Hippocampal formation (tissue), 2 donors: ENCODE results near the gene RAP1A.

Source experiments
- DNase-seq, 2 donors: peaks; one replicate each; lab custom pipeline; 2025; lab: John Stamatoyannopoulos, UW

RAP1A gene

DNA sequence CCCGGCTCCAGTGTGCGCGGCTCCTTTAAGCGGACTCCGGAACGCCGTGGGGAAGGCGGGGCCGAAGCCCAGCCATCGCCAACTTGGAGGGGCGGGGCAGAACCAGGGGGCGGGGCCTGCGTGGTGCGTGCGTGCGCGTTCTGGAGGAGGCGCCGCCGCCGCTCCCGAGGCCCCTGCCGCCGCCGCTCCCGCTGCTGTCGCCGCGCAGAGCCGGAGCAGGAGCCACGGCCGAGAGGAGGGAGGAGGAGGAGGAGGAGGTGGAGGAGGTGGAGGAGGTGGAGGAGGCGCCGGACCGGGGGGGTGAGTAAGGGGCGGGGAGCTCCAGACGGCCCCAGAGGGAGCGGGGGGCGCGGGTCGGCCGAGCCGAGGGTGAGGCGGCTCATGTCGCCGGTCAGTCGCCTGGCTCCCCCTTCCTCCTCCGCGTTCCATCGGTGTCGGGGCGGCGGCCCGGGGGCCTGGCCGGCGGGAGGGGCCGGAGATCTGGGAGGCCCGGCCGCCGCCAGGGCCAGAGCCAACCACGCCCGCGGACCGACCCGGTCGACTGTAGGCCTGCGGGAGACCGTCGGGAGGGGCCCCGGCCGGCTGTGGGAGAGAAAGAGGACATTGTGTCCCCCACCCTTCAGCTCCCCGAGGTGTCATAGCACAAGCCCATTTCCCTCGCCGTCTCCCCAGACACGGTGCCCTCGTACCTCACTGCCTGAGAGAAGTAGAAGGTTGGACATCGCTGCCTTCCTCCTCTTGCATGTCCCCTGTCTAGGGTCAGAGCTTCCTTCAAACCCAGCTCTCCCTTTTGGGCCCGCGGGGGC, at the start of gene RAP1A:
TSS of gene RAP1A (plus strand) at position 155 of the 806 bp plus-strand sequence. CDS start 71,572 bp downstream, outside the sequence.
- DNase-seq: peak; percentile 91 to 93

- DNase-seq: no peak
Observed at GRCh38 chr1:111569913-111570312, 49.7 kb upstream of the RAP1A start.

DNA sequence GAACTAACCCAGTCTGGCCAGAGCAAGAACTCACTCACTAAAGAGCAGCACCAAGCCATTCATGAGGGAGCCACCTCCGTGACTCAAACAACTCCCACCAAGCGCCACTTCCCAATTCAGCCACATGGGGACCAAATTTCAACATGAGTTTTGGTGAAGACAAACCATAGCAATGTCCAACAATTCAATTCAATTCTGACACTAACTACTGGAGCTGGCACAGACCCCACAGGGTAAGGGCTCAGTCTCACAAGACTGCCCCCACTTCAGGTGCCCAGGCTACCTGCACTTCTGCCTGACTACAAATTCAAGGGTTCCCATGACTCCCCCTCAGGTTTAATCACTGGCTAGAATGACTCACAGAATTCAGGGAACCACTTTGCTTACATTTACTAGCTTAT, 48.8 kb upstream of the RAP1A start:
- no peak for DNase-seq

- no peak for DNase-seq
Observed at GRCh38 chr1:111571239-111571638, 48.4 kb upstream of the RAP1A start.

DNA sequence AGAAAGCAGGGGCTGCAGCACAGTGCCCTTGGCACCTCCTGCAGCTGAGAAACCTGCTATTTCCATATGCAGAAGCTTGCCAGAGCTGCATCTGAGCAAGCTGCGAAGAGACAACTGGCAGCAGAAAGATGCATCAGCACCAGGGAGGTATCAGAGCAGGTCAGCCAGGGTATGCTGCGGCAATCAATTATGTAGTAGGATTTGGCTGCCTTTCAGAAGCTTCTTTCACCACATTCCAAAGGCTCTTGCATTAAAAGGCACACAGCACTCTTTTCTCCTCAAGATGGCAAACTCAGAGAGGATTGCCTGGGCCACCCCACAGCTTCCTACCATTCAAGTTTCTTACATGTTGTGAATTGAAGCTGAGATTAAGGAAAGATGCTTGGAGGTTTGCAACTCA, 47.6 kb upstream of the RAP1A start:
- no peak for DNase-seq

GRCh38 chr1:111576547-111576946, 43.0 kb upstream of the RAP1A start:
- no peak for DNase-seq

- no peak for DNase-seq
Observed at GRCh38 chr1:111577814-111578213, 41.8 kb upstream of the RAP1A start.

DNA sequence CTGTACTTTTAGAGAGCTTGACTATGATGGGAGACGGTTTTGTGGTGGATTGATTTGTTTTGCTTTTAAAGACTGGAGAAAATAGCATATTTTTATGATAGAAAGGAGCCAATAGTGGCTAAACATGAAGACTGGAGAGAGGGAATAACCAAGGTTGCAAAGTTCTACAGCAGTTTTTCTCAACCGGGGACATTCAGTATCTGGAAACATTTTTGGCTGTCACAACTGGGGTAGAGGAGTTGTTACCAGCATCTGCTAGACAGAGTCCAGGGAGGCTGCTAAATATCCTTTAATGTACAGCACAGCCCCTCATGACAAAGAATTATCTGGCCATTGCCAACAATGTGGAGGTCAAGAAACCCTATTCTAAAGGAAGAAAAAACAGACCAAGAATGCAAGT, 38.4 kb upstream of the RAP1A start:
- DNase-seq: no peak

DNA sequence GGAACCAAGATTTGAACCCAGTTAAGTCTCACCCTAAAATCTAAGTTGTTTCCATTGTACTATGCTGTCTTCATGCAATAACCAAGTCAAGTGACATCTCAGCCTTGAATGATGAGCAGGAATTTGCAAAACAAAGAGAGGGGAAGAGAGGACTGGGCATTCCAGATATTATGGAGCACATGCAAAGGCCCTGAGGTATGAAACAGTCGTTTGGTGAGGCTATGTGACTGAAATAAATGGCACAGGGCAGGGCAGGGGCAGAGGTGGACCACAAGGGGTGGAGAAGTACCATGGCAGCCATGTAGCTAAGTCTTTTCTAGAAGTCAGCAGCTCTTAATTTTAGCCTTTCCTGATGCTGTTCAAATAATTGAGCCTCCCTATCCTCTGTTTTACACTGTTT, 37.6 kb upstream of the RAP1A start:
- DNase-seq: no peak

- no peak for DNase-seq
Observed at GRCh38 chr1:111582644-111583618, 36.7 kb upstream of the RAP1A start.

DNA sequence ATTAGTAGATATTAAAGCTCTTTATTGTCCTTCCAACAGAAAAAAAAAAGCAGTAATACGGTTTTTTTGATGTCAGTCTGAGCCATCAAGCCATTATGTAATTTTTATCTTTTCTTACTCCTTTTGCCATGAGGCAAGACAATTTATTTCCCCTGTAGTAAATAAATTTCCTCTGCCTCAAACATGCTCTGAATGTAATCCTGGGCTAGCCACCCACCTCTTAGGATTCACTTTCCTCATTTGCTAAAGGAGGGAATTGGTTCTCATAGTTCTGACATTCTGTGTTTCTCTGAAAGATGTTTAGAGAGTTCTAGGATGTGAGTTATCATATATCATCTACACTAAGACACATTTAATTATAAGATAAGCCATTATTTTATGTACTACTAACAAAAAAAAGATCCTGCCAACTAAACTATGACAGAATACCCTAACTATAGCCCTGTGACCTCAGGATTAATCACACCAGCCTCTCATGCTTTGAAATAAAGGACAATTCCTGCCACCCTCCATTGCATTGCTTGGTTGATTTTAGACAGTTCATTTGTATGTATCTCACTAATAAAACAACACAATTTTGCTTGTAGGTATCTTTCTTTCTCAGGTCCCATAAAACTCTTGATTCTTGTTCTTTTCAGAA, 34.0 kb upstream of the RAP1A start:
- DNase-seq: no peak

DNA sequence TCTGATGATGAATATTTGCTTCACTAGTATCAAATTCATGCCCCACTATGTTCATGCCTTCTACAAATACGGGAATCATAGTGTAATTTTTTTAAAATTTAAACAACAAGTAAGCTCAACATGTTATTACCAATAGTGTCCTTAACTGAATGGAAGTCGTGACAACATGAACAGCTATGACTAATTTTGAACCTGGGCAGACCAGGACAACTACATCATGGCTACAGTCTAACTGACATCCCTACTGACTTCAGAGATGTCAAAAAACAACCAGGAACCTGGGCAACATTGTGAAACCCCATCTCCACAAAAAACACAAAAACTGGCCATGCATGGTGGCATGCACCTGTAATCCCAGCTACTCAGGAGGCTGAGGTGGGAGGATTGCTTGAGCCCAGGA, 33.5 kb upstream of the RAP1A start:
- no peak for DNase-seq

DNA sequence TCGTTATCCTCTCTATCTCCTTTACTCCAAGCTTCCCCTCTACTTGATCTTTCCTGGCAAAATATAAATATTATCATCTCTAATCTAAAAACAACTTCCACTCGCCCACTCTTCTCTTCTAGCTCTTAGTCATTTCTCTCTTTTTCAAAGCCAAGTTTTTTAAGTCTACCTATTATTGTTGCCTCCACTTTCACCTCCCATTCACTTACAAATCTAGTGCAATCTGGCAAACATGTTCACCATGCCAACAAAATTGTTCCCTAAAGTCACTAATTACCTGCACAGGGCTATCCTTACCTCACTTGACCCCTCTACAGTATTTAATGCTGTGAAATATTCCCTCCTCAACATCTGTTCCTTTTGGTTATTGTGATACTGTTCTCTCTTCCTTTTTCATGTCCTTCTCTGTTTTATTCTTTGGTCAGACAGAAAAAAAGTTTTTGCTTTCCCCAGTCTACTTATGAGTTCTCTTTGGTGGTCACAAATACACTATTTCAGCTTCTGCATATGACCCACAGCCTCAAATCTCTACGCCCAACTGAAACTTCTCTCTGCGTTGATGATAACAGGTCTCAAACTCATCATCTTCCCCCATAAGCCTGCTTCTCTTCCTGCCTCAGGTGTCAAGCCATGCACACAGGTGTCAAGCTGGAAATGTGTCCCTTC, 31.9 kb upstream of the RAP1A start:
- no peak for DNase-seq

- DNase-seq: no peak
Observed at GRCh38 chr1:111591937-111592336, 27.7 kb upstream of the RAP1A start.

- DNase-seq: no peak
Observed at GRCh38 chr1:111592389-111593361, 26.9 kb upstream of the RAP1A start.

GRCh38 chr1:111593403-111594305, 25.9 kb upstream of the RAP1A start:
- no peak for DNase-seq

- DNase-seq: no peak
Observed at GRCh38 chr1:111594306-111594693, 25.3 kb upstream of the RAP1A start.

DNA sequence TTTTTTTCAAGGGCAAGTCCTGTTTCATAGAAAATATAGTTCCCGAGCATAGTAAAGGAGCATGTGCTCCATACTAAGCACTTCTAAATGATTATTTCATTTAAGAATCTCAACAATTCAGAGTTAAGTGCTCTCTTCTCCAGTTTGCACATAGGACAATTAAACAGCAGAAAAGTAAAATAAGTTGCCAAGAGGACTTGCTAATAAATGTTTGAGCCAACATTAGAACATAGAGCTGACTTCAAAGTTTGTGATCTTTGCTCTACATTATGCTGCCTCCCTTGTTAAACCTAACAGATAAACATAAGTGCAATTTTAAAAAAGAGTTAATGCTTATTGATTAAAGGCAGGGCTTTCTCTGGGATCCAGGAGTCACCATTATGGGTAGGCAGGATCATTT, 23.8 kb upstream of the RAP1A start:
- DNase-seq: no peak

- no peak for DNase-seq
Observed at GRCh38 chr1:111596499-111596898, 23.1 kb upstream of the RAP1A start.

DNA sequence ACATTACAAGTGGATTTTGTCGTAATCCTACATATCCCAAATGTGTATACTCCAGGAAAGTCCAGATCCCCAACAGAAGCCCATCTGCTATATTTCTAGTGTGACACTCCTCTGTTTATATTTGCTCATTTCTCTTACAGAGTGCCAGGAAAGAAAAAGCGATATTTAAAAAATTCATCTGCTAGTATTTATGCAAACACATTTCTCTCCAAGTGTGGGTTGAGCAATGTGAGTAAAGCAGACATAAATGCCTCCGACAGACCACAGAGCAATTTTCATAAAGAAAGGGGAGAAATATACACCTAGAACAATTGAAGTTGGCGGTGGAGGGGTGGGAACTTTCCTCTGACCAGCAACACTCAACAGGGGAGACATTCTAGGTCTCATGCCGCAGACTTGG, 22.2 kb upstream of the RAP1A start:
- DNase-seq: peak in 1 of 2 donors; percentile 19
